NCI-H446 (cell line): ENCODE results near the gene TCP11.
A peak's percentile ranks its signal among the peaks of the same experiment; 100 is the strongest.
"Not testable (repeated sequence)": the region's sequence is repeated elsewhere in the genome, so short reads cannot be mapped to it uniquely, and the experiment has no call there.

Source experiments
- DNase-seq, 2 experiments: peaks; one replicate each; lab custom pipeline; 2025; lab: John Stamatoyannopoulos, UW

Gene TCP11

DNA sequence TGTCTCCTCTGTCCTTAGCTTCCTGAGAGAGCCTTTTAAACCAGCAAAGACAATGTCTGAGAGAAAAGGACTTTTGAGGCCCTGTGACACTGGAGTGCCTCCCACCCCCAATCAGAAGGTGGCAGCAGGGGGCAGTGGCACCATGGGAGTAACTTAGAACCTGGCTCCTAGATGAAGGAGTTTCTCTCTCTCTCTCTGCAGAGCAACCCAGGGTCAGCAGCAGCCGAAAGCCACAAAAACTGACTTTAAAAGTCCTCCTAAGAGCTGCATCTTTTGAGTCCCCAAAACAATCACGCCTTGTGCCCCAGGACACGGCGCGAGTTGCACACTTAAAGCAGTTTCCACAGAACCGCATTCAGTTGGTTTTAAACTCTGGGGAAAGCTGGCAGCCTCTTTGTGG is 5.3 kb upstream of the TCP11 start:
- peak in 1 of 2 experiments; percentile 4 for DNase-seq

DNA sequence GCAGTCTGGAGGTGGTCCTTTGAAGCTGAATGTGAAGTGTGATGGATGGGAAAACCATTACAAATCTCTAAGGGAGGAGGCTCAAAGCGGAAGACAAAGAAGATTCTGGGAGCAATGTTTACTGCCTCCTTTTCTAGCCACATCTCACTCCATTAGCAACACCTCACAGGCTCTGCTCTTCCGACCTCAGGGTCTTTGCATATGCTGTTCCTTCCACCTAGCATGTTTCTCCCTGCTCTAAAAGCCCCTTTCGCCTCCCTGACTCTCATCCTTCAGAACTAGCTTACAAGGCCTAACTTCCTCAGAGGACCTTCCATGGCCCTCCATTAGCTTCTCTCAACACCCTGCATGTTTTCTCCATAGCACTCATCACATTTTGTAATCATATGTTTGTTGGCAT is 4.6 kb upstream of the TCP11 start:
- no peak for DNase-seq

DNA sequence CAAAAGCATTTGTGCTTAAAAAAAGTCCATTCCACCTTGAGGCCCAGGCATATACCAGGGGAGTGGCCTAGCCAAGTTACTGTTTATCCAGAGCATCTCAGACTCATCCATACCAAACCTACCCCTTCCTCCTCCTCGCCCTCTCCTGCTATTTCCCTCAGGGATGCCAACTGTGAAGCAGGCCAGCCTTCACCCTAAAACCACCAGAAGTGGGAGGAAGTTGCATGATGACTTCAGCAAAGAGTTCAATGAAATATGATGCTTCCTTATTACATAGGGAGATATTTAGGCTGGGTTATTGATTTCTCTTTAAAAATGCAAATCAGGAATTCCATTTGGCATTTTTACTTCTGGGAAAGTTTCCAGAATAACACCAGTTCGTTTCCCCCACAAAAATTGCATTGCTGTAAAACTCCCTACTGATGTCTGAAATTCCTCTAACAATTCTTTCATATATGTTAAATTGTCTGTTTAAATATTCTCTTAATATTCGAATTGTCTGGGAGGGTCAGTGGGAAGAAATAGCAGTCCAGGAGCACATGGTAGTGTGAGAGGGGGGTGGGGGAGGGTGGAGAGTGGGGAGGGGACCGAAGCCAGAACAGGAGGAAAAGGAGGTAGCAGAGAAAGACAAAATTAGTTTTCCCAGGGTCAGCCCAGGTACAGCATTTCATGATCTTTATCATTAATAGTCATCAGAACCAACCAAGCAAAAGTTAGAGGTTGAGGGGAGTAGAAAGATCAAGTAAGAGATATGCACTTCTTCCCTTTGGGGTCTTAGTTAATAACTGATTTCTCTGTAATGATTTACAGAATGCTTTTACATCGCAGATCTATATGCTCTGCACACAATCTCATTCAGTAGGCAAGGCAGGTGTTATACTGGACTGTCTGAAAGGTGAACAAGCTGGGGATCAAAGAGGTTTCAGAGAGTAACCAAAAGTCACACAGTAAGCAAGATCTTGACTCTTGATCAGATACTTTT is 1.7 kb upstream of the TCP11 start:
- no peak for DNase-seq

GRCh38 chr6:35140639-35141006 is 516 bp downstream of the TCP11 start:
- DNase-seq, result no peak

- peak; percentile 55 to 75 for DNase-seq
Measured at GRCh38 chr6:35139924-35140638, 1.1 kb downstream of the TCP11 start.

GRCh38 chr6:35139470-35139869 is 1.7 kb downstream of the TCP11 start:
- DNase-seq, result no peak

- DNase-seq, result not testable (repeated sequence)
Measured at GRCh38 chr6:35138191-35138590, 2.9 kb downstream of the TCP11 start.

DNA sequence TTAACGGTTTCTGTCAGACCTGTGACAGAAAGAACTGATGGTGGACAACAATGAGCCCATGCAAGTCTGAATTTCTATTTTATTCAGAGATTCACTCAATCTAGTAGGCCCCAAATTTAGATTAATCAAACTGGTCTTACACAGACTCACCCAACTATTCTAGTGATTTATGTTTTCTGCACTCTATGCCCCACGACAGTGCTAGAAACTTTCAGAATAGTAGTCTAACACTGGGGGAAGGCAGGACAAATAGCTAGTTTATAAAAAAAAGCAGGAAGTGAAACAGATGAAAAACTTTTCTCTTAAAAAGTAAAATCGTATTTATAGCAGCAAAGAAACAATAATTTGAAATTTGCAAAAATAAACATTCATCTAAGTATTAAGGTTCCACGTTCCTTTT is 5.0 kb downstream of the TCP11 start:
- no peak for DNase-seq

- DNase-seq, result no peak
Measured at GRCh38 chr6:35128496-35128895, 12.6 kb downstream of the TCP11 start.

- no peak for DNase-seq
Measured at GRCh38 chr6:35128042-35128441, 13.1 kb downstream of the TCP11 start.

- DNase-seq, result no peak
Measured at GRCh38 chr6:35124356-35124755, 16.8 kb downstream of the TCP11 start.

- no peak for DNase-seq
Measured at GRCh38 chr6:35120746-35121145, 20.4 kb downstream of the TCP11 start.

DNA sequence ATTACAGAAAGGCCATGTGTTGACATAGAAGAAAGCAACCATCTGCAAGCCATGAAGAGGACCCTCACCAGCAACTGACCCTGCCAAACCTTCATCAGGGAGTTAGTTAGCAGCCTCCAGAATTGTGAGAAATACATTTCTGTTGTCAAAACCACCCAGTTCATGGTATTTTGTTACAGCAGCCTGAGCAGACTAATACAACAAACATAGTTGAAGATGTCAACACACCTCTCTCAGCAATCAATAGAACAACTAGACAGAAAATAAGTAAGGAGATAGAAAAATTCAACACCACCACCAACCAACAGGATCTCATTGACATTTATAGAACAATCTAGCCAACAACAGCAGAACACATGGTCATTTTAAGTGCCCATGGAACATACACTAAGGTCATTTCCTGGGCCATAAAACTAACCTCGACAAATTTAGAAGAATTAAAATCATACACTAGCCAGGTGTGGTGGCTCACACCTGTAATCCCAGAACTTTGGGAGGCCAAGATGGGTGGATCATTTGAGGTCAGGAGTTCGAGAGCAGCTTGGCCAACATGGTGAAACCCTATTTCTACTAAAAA is 32.7 kb downstream of the TCP11 start:
- DNase-seq, result no peak

DNA sequence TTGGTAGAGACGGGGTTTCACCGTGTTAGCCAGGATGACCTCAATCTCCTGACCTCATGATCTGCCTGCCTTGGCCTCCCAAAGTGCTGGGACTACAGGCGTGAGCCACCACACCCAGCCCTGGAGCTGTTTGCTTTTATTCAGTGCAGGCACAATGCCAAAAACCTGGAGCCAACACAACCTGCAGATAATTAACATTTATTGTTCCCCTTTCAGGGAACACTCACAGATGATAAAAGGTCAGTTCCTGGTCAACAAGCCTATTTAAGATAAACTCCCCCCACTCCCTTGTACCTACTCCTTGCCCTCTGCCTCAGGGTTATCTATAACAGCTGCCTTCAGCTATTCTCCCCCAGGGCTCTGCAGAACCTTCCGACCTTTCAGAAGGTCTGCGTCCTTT is 33.4 kb downstream of the TCP11 start:
- not testable (repeated sequence) for DNase-seq

DNA sequence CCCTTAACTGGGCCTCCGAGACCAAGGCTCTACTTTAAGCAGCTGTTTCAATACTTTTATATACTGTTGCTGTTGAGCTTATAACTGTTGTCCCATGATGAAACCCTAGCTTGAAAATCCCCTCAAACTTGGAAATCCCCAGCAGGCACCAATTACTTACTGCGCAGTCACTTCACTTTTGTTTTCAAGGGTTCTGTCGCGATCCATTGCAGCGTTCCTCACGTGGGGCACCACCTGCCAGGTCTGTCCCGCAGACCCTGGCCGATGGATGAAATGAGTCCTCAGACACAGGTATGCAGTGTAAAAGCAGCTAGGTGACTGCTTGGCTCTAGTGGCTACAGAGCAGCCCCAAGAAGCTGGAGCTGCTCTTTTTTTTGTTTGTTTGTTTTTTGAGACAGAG is 33.9 kb downstream of the TCP11 start:
- not testable (repeated sequence) for DNase-seq

- DNase-seq, result not testable (repeated sequence)
Measured at GRCh38 chr6:35106061-35106460, 35.1 kb downstream of the TCP11 start.

DNA sequence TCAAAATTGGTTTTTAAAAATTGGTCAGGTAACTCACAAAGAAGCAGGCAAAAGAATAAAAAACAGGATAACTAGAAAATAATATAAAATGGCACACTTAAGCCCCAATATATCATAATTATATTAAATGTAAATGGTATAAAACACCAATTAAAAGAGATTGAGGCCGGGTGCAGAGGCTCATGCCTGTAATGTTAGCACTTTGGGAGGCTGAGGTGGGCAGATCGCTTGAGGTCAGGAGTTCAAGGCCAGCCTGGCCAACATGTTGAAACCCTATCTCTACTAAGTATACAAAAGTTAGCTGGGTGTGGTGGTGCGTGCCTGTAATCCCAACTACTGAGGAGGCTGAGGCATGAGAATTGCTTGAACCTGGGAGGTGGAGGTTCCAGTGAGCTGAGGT is 36.1 kb downstream of the TCP11 start:
- no peak for DNase-seq

DNA sequence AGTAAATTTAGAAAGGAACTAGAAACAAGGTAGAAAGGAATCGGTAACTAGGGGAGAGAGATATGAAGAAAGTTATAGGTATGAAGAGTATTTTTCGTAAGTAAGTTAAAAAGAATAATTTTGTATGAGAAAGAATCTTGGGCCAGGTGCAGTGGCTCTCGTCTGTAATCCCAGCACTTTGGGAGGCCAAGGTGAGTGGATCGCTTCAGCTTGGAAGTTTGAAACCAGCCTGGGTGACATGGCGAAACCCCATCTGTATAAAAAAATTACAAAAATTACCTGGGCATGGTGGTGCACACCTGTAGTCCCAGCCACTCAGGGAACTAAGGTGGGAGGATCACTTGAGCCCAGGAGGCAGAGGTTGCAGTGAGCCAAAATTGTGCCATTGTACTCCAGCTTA is 42.0 kb downstream of the TCP11 start:
- DNase-seq, result no peak

DNA sequence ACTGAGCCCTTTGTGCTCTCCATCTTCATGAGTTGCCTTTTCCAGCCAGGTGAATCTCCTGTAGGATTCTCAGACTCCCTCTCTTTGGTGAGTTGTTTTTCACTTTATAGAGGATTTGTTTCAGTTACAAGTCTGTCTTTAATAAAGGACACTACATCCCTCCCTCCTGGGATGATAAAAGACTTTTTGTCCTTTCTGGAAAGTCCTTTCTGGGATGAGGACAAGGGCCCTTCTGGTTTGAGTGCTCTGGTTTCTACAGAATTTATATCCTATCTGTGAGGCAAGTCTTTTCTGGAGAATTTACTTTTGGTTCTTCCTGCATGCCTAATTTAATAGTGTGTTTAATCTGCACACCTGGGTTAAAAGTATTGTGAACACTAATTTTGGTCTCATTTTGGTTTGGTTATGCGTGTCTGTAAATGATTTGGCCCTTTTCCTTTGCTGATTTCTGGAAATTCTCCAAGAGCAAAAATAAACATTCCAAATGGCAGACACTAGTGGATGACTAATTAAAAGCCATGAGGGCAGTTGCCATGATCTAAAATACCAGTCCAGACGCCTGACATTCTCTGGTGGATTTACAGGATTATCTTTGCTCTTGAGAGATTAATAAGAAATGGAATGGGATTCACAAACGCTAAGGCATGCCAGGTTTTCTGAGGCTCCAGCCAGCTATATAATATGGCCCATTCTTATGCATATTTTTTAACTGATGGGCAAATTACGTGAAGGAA is 44.8 kb downstream of the TCP11 start:
- DNase-seq, result peak; percentile 58 to 83

DNA sequence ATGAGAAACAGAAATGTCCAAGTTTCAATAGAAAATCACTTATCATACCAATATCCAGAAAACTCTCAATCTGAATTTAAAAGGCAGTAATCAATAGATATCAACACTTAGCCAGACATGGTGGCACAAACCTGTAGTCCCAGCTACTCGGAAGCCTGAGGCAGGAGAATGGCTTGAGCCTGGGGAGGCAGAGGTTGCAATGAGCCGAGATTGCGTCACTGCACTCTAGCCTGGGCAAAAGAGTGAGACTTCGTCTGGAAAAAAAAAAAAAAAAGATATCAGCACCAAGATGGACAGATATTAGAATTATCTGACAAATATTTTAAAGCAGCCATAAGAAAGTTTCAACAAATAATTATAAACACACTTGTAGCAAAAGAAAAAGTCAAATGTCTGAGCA is 47.0 kb downstream of the TCP11 start:
- no peak for DNase-seq

- no peak for DNase-seq
Measured at GRCh38 chr6:35093783-35094182, 47.4 kb downstream of the TCP11 start.

DNA sequence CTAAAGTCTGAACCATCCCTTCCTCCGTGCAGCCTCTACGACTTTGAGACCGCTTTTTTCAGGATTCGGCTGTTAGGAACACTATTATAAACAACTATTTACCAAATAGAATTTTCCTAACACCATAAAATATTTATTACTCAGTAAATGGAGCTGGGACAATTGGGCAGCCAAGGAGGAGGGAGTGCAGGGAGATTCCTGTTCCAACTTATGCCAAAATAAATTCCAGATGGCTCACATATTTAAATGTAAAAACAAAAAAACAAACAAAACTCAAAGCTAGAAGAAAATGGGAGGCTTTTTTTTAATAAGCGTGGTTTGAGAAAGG is 48.1 kb downstream of the TCP11 start:
- DNase-seq, result no peak
